Rectal smooth muscle tissue (tissue), 1 donor: Measurements from ENCODE around the gene CNTN1.
A peak's percentile ranks its signal among the peaks of the same experiment; 100 is the strongest.

Experiments
- H3K27ac ChIP-seq: one replicate; pipeline ENCODE4 v1.7.0; 2013; ENCODE audit warnings: low read depth, low read length, inconsistent platforms
- H3K27me3 ChIP-seq: one replicate; pipeline ENCODE4 v1.7.0; 2013; ENCODE audit warnings: low read length; ENCODE audit not compliant: control insufficient read depth, insufficient read depth
- H3K36me3 ChIP-seq: one replicate; pipeline ENCODE4 v1.7.0; 2013; ENCODE audit warnings: low read length; ENCODE audit not compliant: control insufficient read depth, insufficient read depth
- H3K4me1 ChIP-seq: one replicate; pipeline ENCODE4 v1.7.0; 2013; ENCODE audit warnings: low read length; ENCODE audit not compliant: control insufficient read depth, insufficient read depth
- H3K4me3 ChIP-seq: one replicate; pipeline ENCODE4 v1.7.0; 2013; ENCODE audit warnings: low read length
- H3K9ac ChIP-seq: one replicate; pipeline ENCODE4 v1.7.0; 2013; ENCODE audit warnings: low read length

CNTN1 gene

DNA sequence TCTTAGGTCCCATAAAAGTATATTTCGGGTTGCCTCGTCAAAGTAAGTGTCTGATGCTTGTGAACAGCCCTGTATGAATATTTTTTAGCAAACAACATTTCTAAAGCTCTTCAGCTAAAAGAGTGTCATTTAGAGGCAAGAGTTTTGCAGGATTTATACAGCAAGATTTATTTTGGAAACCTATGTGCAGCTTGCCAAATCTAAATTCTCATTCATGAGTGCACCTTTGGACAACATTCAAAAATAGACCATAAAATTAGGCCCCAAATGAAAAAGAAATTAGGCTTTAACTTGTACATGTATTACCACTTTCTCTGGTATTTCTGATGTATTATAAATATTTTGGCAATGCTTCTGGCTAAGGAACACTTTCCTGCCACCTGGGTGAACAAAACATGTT, 271.5 kb downstream of the CNTN1 start:
- Histone ChIP-seq H3K4me3 (no peak overlapping the region), H3K4me1 (no peaks in the 10 kb centered on the region), H3K36me3 (no peaks in the 10 kb centered on the region)

GRCh38 chr12:40969796-40970195, 277.6 kb downstream of the CNTN1 start:
- Histone ChIP-seq H3K27ac (no peak overlapping the region), H3K9ac (no peak overlapping the region), H3K4me1 (no peaks in the 10 kb centered on the region), H3K36me3 (no peaks in the 10 kb centered on the region), H3K4me3 (no peak overlapping the region), H3K27me3 (no peaks in the 10 kb centered on the region)

More for the DNA sequence above, 271.5 kb downstream of the CNTN1 start:
- Histone ChIP-seq H3K9ac (no peak overlapping the region), H3K27ac (no peak overlapping the region), H3K27me3 (no peaks in the 10 kb centered on the region)

- no peak overlapping the region for H3K27ac ChIP-seq
- H3K9ac ChIP-seq, result no peak overlapping the region
- H3K4me1 ChIP-seq, result no peaks in the 10 kb centered on the region
- no peak overlapping the region for H3K4me3 ChIP-seq
- H3K36me3 ChIP-seq, result no peaks in the 10 kb centered on the region
- H3K27me3 ChIP-seq, result no peaks in the 10 kb centered on the region
These were observed 278.2 kb downstream of the CNTN1 start for GRCh38 chr12:40970320-40970907.

DNA sequence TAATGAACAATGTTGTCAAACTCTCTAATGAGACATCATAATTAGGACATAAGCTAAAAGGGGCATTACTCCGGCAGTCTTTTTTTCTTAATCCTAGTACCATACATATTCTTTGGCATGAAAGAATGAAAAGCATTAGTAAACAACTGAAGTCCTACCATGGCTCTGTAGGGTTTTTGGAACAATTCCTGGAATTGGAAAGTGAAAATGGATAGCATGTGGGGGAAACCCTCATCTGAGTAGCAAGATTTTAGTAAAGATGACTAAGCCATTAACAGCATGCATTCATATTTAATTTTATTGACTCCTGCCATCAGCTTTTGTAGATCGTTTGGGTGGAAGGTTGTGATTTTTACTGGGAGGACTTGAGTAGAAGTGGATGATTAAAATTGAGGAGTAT, 279.7 kb downstream of the CNTN1 start:
- Histone ChIP-seq H3K4me3 (no peak overlapping the region), H3K27me3 (no peaks in the 10 kb centered on the region), H3K9ac (no peak overlapping the region), H3K4me1 (no peaks in the 10 kb centered on the region), H3K36me3 (no peaks in the 10 kb centered on the region), H3K27ac (no peak overlapping the region)

- Histone ChIP-seq H3K4me1 (no peaks in the 10 kb centered on the region), H3K36me3 (no peaks in the 10 kb centered on the region), H3K27ac (no peak overlapping the region), H3K27me3 (no peaks in the 10 kb centered on the region), H3K9ac (no peak overlapping the region), H3K4me3 (no peak overlapping the region)
These were observed 284.3 kb downstream of the CNTN1 start for GRCh38 chr12:40976546-40976945.

DNA sequence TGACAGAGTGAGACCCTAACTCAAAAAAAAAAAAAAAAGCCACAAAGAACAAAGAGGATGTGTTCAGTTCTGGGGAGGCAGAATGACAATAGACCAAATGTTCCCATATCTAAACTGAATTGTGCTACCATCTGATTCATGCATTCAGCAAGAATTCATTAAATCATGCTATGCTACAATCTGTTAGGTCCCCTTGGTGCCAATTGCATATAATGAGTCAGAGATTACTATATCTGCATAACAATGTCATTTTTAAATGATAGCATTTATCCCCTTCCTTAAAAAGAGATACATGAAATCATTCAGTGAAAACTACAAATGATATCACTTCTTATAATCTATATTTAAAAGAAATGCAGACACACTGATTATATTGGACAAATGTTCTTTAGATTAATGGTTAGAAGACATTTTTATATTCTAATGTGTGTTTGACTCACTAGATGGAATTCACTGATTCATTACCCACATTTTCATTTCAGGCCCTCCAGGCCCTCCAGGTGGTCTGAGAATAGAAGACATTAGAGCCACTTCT, 288.3 kb downstream of the CNTN1 start:
- no peak overlapping the region for H3K27ac ChIP-seq
- no peak overlapping the region for H3K4me3 ChIP-seq
- H3K36me3 ChIP-seq, result no peaks in the 10 kb centered on the region
- no peak overlapping the region for H3K9ac ChIP-seq
- no peaks in the 10 kb centered on the region for H3K4me1 ChIP-seq
- no peaks in the 10 kb centered on the region for H3K27me3 ChIP-seq

DNA sequence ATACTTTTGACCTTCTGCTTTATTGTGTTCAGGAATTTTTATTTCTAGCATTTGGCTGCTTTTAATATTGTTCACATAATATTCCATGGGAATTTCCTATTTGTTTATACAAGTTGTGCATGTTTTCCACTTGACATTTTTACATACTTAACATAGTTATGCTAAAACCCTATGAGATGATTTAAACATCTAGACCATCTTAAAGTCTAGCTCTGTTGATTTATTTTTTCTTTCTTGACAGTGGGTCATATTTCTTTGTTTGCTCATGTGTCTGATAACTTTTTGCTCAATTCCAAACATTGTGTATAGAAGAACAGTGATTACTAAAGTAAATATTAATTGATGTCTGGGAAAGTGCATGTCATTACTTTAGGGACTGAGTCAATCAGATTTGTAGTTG, 293.8 kb downstream of the CNTN1 start:
- Histone ChIP-seq H3K4me3 (no peak overlapping the region), H3K9ac (no peak overlapping the region), H3K27me3 (no peaks in the 10 kb centered on the region), H3K4me1 (peaks cover 16% of the 10 kb centered on the region), H3K36me3 (no peaks in the 10 kb centered on the region), H3K27ac (peak overlapping the region; percentile 10)

GRCh38 chr12:40988355-40988754, 296.1 kb downstream of the CNTN1 start:
- H3K27me3 ChIP-seq, result no peaks in the 10 kb centered on the region
- H3K9ac ChIP-seq, result no peak overlapping the region
- no peak overlapping the region for H3K4me3 ChIP-seq
- peak overlapping the region; percentile 86 for H3K27ac ChIP-seq
- peaks cover 16% of the 10 kb centered on the region for H3K4me1 ChIP-seq
- H3K36me3 ChIP-seq, result no peaks in the 10 kb centered on the region

DNA sequence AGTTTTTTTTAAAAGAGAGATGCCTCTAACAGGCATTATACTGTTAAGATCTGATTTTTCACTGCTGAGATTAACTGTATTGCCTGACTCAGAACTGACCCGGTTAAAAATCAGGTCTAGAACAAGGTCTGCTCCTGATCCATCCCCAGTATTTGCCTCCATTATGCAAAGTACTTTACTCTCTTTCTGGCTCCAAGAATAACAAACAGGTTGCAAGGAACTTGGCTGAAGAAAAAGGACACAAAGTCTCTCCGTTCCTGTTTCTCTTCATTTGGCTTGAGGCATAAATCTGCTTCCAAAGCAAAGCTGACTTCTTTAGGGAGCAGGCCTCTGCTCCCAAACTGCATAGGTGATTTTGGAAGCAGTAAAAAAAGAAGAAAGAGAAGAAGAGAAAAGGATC, 296.6 kb downstream of the CNTN1 start:
- H3K36me3 ChIP-seq, result no peaks in the 10 kb centered on the region
- peaks cover 16% of the 10 kb centered on the region for H3K4me1 ChIP-seq
- no peak overlapping the region for H3K9ac ChIP-seq
- H3K4me3 ChIP-seq, result no peak overlapping the region
- H3K27me3 ChIP-seq, result no peaks in the 10 kb centered on the region
- H3K27ac ChIP-seq, result peak overlapping the region; percentile 86

DNA sequence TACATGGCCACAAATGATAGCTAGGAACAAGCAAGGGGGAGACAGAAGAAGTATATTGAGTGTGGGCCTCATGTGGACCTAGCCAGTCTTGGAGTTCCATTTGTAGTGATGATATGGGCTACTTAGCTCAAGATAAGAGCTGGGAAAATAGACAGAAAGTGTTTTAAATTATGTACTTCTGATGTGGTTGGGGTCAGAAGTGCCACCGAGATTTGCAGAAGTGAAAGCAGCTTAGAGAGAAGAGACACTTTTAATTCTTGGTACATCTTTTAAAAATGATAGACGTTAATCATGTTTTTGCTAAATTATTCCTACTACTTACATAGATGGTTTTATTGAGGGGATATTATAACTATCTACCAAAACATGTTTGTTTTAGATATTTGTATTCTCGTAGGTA, 297.5 kb downstream of the CNTN1 start:
- Histone ChIP-seq H3K36me3 (no peaks in the 10 kb centered on the region), H3K9ac (no peak overlapping the region), H3K27me3 (no peaks in the 10 kb centered on the region), H3K4me3 (no peak overlapping the region), H3K4me1 (peaks cover 16% of the 10 kb centered on the region), H3K27ac (peak overlapping the region; percentile 86)

GRCh38 chr12:40992158-40992557, 299.9 kb downstream of the CNTN1 start:
- no peak overlapping the region for H3K27ac ChIP-seq
- H3K27me3 ChIP-seq, result no peaks in the 10 kb centered on the region
- no peak overlapping the region for H3K9ac ChIP-seq
- H3K4me3 ChIP-seq, result no peak overlapping the region
- H3K36me3 ChIP-seq, result no peaks in the 10 kb centered on the region
- peaks cover 18% of the 10 kb centered on the region for H3K4me1 ChIP-seq

DNA sequence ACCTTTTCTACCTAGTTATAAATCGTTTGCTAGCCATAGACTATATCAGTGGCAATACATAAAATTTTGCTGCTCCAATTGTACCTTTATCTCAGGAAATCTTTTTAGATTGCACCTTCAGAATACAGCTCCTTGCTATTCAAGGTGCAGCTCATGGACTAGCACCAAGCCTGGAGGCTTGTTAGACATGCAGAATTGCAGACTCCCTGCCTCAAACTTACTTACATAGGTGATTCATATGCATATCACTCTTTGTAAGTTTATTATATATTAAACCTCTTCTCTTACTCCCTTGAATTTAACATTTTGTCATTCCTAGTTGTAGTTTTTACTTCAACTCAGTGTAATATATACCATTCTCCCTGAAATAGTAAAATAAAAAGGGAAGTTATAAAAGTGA, 300.4 kb downstream of the CNTN1 start:
- no peaks in the 10 kb centered on the region for H3K36me3 ChIP-seq
- no peak overlapping the region for H3K9ac ChIP-seq
- H3K27me3 ChIP-seq, result no peaks in the 10 kb centered on the region
- peaks cover 18% of the 10 kb centered on the region for H3K4me1 ChIP-seq
- H3K4me3 ChIP-seq, result no peak overlapping the region
- no peak overlapping the region for H3K27ac ChIP-seq

DNA sequence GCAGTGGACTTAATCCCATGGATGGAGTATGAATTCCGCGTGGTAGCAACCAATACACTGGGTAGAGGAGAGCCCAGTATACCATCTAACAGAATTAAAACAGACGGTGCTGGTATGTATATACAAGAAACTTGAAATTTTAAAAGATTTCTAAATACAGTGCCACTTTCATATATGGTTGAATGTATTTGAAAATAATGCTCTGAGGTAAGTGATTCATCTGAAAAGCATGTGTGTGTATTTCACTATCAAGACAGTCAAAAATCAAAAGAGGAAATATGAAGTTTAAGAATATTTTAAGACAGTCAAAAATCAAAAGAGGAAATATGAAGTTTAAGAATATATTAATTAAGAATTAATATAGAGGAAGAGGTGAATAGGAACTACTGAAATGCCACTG, 300.9 kb downstream of the CNTN1 start:
- Histone ChIP-seq H3K27ac (no peak overlapping the region), H3K4me3 (no peak overlapping the region), H3K27me3 (no peaks in the 10 kb centered on the region), H3K9ac (no peak overlapping the region), H3K36me3 (no peaks in the 10 kb centered on the region), H3K4me1 (peaks cover 13% of the 10 kb centered on the region)
